B cell (primary cell): ENCODE results near the gene KLHL20. TPM values are rescaled to one million over a fixed set of nuclear protein-coding genes. Genes with fewer than 3 reads are reported as not detected.
"Not testable (repeated sequence)": the region's sequence is repeated elsewhere in the genome, so short reads cannot be mapped to it uniquely, and the experiment has no call there.

Experiments used
- ATAC-seq: fragments of 200-7000 bp; cut with Tn5 transposase; one replicate; pipeline ENCODE4 v1.10.0; 2021; ENCODE audit warnings: low read depth, mild to moderate bottlenecking, moderate number of reproducible peaks, moderate library complexity
- CTCF ChIA-PET: fragments of 350-600 bp; sonication (Branson Sonifier 250); formaldehyde crosslinking; loops from one replicate; lab custom pipeline; 2021; ENCODE audit warnings: antibody characterized with exemption, inconsistent platforms; lab: Charles Lee
- POLR2A ChIA-PET: fragments of 350-600 bp; sonication (Branson Sonifier 250); formaldehyde crosslinking; loops from one replicate; lab custom pipeline; 2021; ENCODE audit warnings: antibody characterized with exemption; lab: Charles Lee
- DNase-seq: peaks from one replicate; pipeline ENCODE4 v3.0.0; 2013
- H2AFZ ChIP-seq: 2 replicates; pipeline ENCODE4 v1.6.1; 2012; ENCODE audit warnings: mild to moderate bottlenecking, low read depth, low read length; ENCODE audit not compliant: insufficient read depth, poor library complexity, severe bottlenecking
- H3K27ac ChIP-seq, 2 donors: 1 replicate in 1 of 2; 2 replicates in 1 of 2; pipeline ENCODE4 v1.5.1; 2012 to 2013; ENCODE audit warnings: low read length in 2 of 2, mild to moderate bottlenecking in 2 of 2, moderate library complexity in 1 of 2
- H3K27me3 ChIP-seq, 4 experiments: fragments of 200-600 bp in 1 of 4; sonication (generic) in 1 of 4; replicated peaks in 1 of 4; 1 replicate in 2 of 4; 2 replicates in 2 of 4; pipeline versions ENCODE4 v1.6.1 to v1.7.0; 2013 to 2016; ENCODE audit warnings: low read length in 3 of 4, mild to moderate bottlenecking in 2 of 4, mixed read lengths in 1 of 4, moderate library complexity in 1 of 4; ENCODE audit not compliant: insufficient read depth in 4 of 4, control insufficient read depth in 3 of 4; ENCODE audit errors: control extremely low read depth in 1 of 4
- H3K36me3 ChIP-seq, 2 experiments: replicated peaks in 1 of 2; 1 replicate in 1 of 2; 2 replicates in 1 of 2; pipeline versions ENCODE4 v1.6.1 to v1.7.1; 2013; ENCODE audit warnings: low read length in 1 of 2; ENCODE audit not compliant: insufficient read depth in 2 of 2, control insufficient read depth in 1 of 2; ENCODE audit errors: control extremely low read depth in 1 of 2, extremely low read depth in 1 of 2
- H3K4me1 ChIP-seq, 2 donors: fragments of 200-600 bp in 1 of 2; sonication (generic) in 1 of 2; 1 replicate in 1 of 2; 2 replicates in 1 of 2; pipeline versions ENCODE4 v1.5.1 to v1.6.1; 2013 to 2017; ENCODE audit warnings: low read length in 2 of 2; ENCODE audit not compliant: control insufficient read depth in 2 of 2, insufficient read depth in 2 of 2
- H3K4me2 ChIP-seq: replicated peaks from 2 replicates; pipeline ENCODE3; 2012; ENCODE audit warnings: mild to moderate bottlenecking, low read depth, low read length; ENCODE audit not compliant: poor library complexity, severe bottlenecking
- H3K4me3 ChIP-seq, 5 experiments: fragments of 200-600 bp in 1 of 5; sonication (generic) in 1 of 5; 1 replicate in 3 of 5; 2 replicates in 2 of 5; pipeline versions ENCODE4 v1.5.1 to v1.7.0; 2011 to 2016; ENCODE audit warnings: low read length in 4 of 5, mild to moderate bottlenecking in 4 of 5, low read depth in 2 of 5, control low read depth in 1 of 5, moderate library complexity in 1 of 5; ENCODE audit not compliant: insufficient read depth in 1 of 5; ENCODE audit errors: control extremely low read depth in 1 of 5, extremely low read depth in 1 of 5
- H3K79me2 ChIP-seq: fragments of 200-600 bp; sonication (generic); one replicate; pipeline ENCODE4 v1.6.0; 2016; ENCODE audit warnings: low read length; ENCODE audit not compliant: control insufficient read depth, insufficient read depth
- H3K9ac ChIP-seq: fragments of 200-600 bp; sonication (generic); 2 replicates; pipeline ENCODE4 v1.6.1; 2017; ENCODE audit warnings: mild to moderate bottlenecking, low read length, moderate library complexity
- H3K9me3 ChIP-seq, 3 donors: one replicate each; pipeline versions ENCODE4 v1.6.1 to v1.7.1; 2013; ENCODE audit warnings: low read length in 2 of 3; ENCODE audit not compliant: control insufficient read depth in 2 of 3, insufficient read depth in 1 of 3; ENCODE audit errors: control extremely low read depth in 1 of 3
- H4K20me1 ChIP-seq: 2 replicates; pipeline ENCODE4 v1.6.0; 2012; ENCODE audit warnings: mild to moderate bottlenecking, low read length; ENCODE audit not compliant: insufficient read depth, control insufficient read depth, poor library complexity, severe bottlenecking
- H3K27ac Mint-ChIP-seq: one replicate; pipeline ENCODE4 v1.8.0; 2021; ENCODE audit warnings: mixed read lengths
- H3K27me3 Mint-ChIP-seq: one replicate; pipeline ENCODE4 v1.8.0; 2021; ENCODE audit warnings: mixed read lengths
- H3K4me1 Mint-ChIP-seq: one replicate; pipeline ENCODE4 v1.8.0; 2021; ENCODE audit warnings: mixed read lengths
- H3K4me3 Mint-ChIP-seq: one replicate; pipeline ENCODE4 v1.8.0; 2021; ENCODE audit warnings: mixed read lengths
- H3K9me3 Mint-ChIP-seq: one replicate; pipeline ENCODE4 v1.8.0; 2022; ENCODE audit warnings: mixed read lengths; ENCODE audit not compliant: insufficient read depth
- EZH2 ChIP-seq: IDR thresholded peaks from 2 replicates; pipeline ENCODE4 v1.6.1; 2012; ENCODE audit warnings: borderline replicate concordance, low read depth, mild to moderate bottlenecking, moderate library complexity, low read length; ENCODE audit not compliant: insufficient read depth, poor library complexity, severe bottlenecking
- WGBS: methylation state at CpG from one replicate; pipeline ENCODE4 v1.1.5; 2013; ENCODE audit warnings: missing lambda C conversion rate; ENCODE audit not compliant: insufficient coverage; 5-methylcytosine and 5-hydroxymethylcytosine counted together
- intact Hi-C: fragments of 100-400 bp; cut with micrococcal nuclease; formaldehyde crosslinking; loops from one replicate; pipeline ENCODE4 v1.10.0; 2022
- polyA plus RNA-seq: library from polyadenylated mRNA; depleted of rRNA; stranded (reverse); fragments of >200 nt; gene quantifications from 2 replicates; pipeline ENCODE4 v1.2.3, GENCODE V29; 2012
- total RNA-seq, 2 donors: library from RNA; stranded (reverse); fragments of 120-200 nt in 1 of 2; gene quantifications; 1 replicate in 1 of 2; 2 replicates in 1 of 2; pipeline versions ENCODE4 v1.2.3 to v1.2.4, GENCODE V29; 2013 to 2022
- TF ChIP-seq, protein P1 (sequence below): fragments of 200-600 bp; IDR thresholded peaks from one replicate; pipeline ENCODE4 v1.8.0; 2022; ENCODE audit warnings: antibody characterized with exemption, mild to moderate bottlenecking

KLHL20 gene
- total and polyA plus RNA-seq, 2 donors (not counting 1 experiment from before 2014, with no cell fraction given) = 8.9 to 32.2 TPM

- Histone ChIP-seq H3K79me2 (no peaks in the 10 kb centered on the region), H3K4me3 (no peak overlapping the region), H3K36me3 (no peaks in the 10 kb centered on the region), H3K4me2 (no peak overlapping the region), H3K9ac (no peak overlapping the region), H3K4me1 (no peaks in the 10 kb centered on the region), H4K20me1 (no peaks in the 10 kb centered on the region), H3K27ac (no peak overlapping the region), H3K9me3 (peaks cover 0 to 1% (median 0%) of the 10 kb centered on the region in 3 donors), H2AFZ (no peak overlapping the region), H3K27me3 (no peaks in the 10 kb centered on the region)
- intact Hi-C loops = no loop called here
- DNase-seq (no peak), ATAC-seq (no peak)
- POLR2A ChIA-PET = no interaction called here
- Mint-ChIP-seq H3K27me3 (peaks cover 21% of the 10 kb centered on the region), H3K4me3 (no peak overlapping the region), H3K9me3 (peaks cover 11% of the 10 kb centered on the region), H3K4me1 (no peaks in the 10 kb centered on the region), H3K27ac (no peak overlapping the region)
- TF ChIP-seq, protein P1, sequence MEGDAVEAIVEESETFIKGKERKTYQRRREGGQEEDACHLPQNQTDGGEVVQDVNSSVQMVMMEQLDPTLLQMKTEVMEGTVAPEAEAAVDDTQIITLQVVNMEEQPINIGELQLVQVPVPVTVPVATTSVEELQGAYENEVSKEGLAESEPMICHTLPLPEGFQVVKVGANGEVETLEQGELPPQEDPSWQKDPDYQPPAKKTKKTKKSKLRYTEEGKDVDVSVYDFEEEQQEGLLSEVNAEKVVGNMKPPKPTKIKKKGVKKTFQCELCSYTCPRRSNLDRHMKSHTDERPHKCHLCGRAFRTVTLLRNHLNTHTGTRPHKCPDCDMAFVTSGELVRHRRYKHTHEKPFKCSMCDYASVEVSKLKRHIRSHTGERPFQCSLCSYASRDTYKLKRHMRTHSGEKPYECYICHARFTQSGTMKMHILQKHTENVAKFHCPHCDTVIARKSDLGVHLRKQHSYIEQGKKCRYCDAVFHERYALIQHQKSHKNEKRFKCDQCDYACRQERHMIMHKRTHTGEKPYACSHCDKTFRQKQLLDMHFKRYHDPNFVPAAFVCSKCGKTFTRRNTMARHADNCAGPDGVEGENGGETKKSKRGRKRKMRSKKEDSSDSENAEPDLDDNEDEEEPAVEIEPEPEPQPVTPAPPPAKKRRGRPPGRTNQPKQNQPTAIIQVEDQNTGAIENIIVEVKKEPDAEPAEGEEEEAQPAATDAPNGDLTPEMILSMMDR = no peak
- TF ChIP-seq EZH2 = no peak
- CTCF ChIA-PET = no interaction called here
Measured at GRCh38 chr1:173682184-173682583, 32.6 kb upstream of the KLHL20 start.

DNA sequence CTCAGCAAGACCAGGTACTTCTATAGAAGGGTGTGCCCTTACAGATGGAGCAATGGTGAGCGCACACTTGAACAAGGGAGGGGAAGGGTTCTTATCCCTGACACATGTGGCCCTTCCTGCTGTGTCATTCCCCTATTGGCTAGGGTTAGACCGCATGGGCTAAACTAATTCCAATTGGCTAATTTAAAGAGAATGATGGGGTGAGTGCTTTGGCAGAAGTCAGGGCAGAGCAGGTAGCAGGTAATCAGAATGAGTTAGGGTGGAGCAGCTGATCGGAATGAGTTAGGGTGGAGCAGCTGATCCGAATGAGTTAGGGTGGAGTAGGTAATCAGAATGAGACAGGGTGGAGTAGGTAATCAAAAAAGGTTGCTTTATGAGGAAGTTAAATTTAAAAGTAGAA lies 30.9 kb upstream of the KLHL20 start:
- H3K9me3 ChIP-seq, H2AFZ ChIP-seq, H3K9ac ChIP-seq, H3K4me1 Mint-ChIP-seq, H3K27me3 Mint-ChIP-seq, H3K4me2 ChIP-seq, DNase-seq, CTCF ChIA-PET, H3K4me1 ChIP-seq, H3K27me3 ChIP-seq, intact Hi-C loops, H3K79me2 ChIP-seq, H4K20me1 ChIP-seq, H3K27ac Mint-ChIP-seq, ATAC-seq, POLR2A ChIA-PET, H3K4me3 ChIP-seq, H3K9me3 Mint-ChIP-seq, H3K36me3 ChIP-seq, H3K4me3 Mint-ChIP-seq, H3K27ac ChIP-seq: not testable (repeated sequence)
- 98% methylated on average over 4 of the region's 4 CpGs for WGBS

DNA sequence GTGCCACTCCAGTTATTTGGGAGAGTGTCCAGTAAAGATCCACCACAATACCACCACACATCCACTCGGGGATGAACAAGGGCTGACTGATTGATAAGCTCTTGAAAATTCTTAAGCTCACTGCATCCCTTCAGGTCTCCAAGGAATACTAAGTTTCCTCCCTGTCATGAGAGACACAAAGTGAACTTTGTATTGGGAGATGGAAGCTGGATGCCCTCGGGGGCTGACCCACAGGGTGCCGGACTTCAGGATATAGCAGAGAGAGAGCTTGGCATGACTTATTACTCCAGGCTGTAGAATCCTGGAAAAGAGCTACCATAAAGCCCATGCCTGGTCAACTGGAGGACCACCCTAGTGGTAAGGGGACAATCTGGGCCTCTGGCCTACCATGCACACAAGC lies 29.7 kb upstream of the KLHL20 start:
- WGBS = 86% methylated on average over 2 of the region's 3 CpGs
- H3K9me3 Mint-ChIP-seq, H3K27ac ChIP-seq, H3K4me3 ChIP-seq, H3K27me3 Mint-ChIP-seq, POLR2A ChIA-PET, H3K4me1 ChIP-seq, H4K20me1 ChIP-seq, H2AFZ ChIP-seq, ATAC-seq, intact Hi-C loops, H3K9ac ChIP-seq, H3K36me3 ChIP-seq, H3K27me3 ChIP-seq, H3K79me2 ChIP-seq, H3K4me1 Mint-ChIP-seq, H3K9me3 ChIP-seq, H3K4me3 Mint-ChIP-seq, H3K4me2 ChIP-seq, DNase-seq, H3K27ac Mint-ChIP-seq, CTCF ChIA-PET: not testable (repeated sequence)
